Measurements from ENCODE around the gene COPA. TPM values are rescaled to one million over a fixed set of nuclear protein-coding genes. Genes with fewer than 3 reads are reported as not detected.

Gene COPA
- total and polyA plus RNA-seq, 2 experiments from 2014 or later: 141 to 151 TPM

- Histone ChIP-seq H3K9me2 (replicated peaks; ENCODE audit: insufficient read depth) (no peaks in the 10 kb centered on the region), H3K4me3 (no peak within 1 kb of the TSS)
- WGBS (ENCODE audit: low lambda C conversion rate, missing lambda C conversion rate): 86% methylated on average over 11 of the region's 15 CpGs
Observed at GRCh38 chr1:160366731-160367515, 23.9 kb upstream of the COPA start, which contains the start of gene NHLH1. NHLH1 (plus strand) TSS chr1:160367071; CDS start chr1:160370732, 3,661 bp downstream.

GRCh38 chr1:160365325-160365724, 22.3 kb upstream of the COPA start:
- Histone ChIP-seq H3K36me3 (replicated peaks; ENCODE audit: insufficient read depth, low read depth) (no peaks in the 10 kb centered on the region), H3K4me3 (no peak overlapping the region), H3K27me3 (no peaks in the 10 kb centered on the region), H3K9me3 (ENCODE audit: low read depth) (no peaks in the 10 kb centered on the region), H3K4me2 (no peak overlapping the region), H3K4me1 (ENCODE audit: insufficient read depth) (no peaks in the 10 kb centered on the region), H4K20me1 (ENCODE audit: insufficient read depth, poor library complexity, severe bottlenecking) (no peaks in the 10 kb centered on the region), H3K79me2 (no peaks in the 10 kb centered on the region), H3K9me2 (replicated peaks; ENCODE audit: insufficient read depth) (no peaks in the 10 kb centered on the region), H2AFZ (no peak overlapping the region), H3K27ac (no peak overlapping the region)
- WGBS (ENCODE audit: low lambda C conversion rate, missing lambda C conversion rate): 100% methylated on average over 1 of the region's 1 CpG
- TF ChIP-seq EZH2phosphoT487 (IDR thresholded peaks at IDR 0.05; ENCODE audit: low read depth, severe bottlenecking, unreplicated experiment): no peak
- TF ChIP-seq CTCF (IDR thresholded peaks at IDR 0.05; ENCODE audit: poor library complexity): no peak
- no peak for TF ChIP-seq EZH2 (IDR thresholded peaks at IDR 0.05; ENCODE audit: borderline replicate concordance)
- DNase-seq (ENCODE audit: low spot score): no peak

More at GRCh38 chr1:160366731-160367515, 23.9 kb upstream of the COPA start, which contains the start of gene NHLH1:
- Histone ChIP-seq H3K27ac (no peak within 1 kb of the TSS), H3K36me3 (replicated peaks; ENCODE audit: insufficient read depth, low read depth) (no peaks in the 10 kb centered on the region), H3K4me1 (ENCODE audit: insufficient read depth) (no peaks in the 10 kb centered on the region), H3K27me3 (no peaks in the 10 kb centered on the region), H3K9me3 (ENCODE audit: low read depth) (no peaks in the 10 kb centered on the region), H3K79me2 (no peaks in the 10 kb centered on the region), H2AFZ (no peak within 1 kb of the TSS), H4K20me1 (ENCODE audit: insufficient read depth, poor library complexity, severe bottlenecking) (no peaks in the 10 kb centered on the region), H3K4me2 (no peak within 1 kb of the TSS)
- no peak for TF ChIP-seq EZH2phosphoT487 (IDR thresholded peaks at IDR 0.05; ENCODE audit: low read depth, severe bottlenecking, unreplicated experiment)
- no peak for TF ChIP-seq CTCF (IDR thresholded peaks at IDR 0.05; ENCODE audit: poor library complexity)
- no peak for TF ChIP-seq EZH2 (IDR thresholded peaks at IDR 0.05; ENCODE audit: borderline replicate concordance)
- DNase-seq (ENCODE audit: low spot score): no peak

- H3K27me3 ChIP-seq: no peaks in the 10 kb centered on the region
- H3K4me3 ChIP-seq: no peak overlapping the region
- WGBS (ENCODE audit: low lambda C conversion rate, missing lambda C conversion rate): 84% methylated on average over 12 of the region's 12 CpGs
- H3K79me2 ChIP-seq: no peaks in the 10 kb centered on the region
- H3K36me3 ChIP-seq (replicated peaks; ENCODE audit: insufficient read depth, low read depth): no peaks in the 10 kb centered on the region
- no peak for DNase-seq (ENCODE audit: low spot score)
- H3K9me2 ChIP-seq (replicated peaks; ENCODE audit: insufficient read depth): no peaks in the 10 kb centered on the region
- H3K4me2 ChIP-seq: no peak overlapping the region
- no peak overlapping the region for H2AFZ ChIP-seq
- TF ChIP-seq CTCF (IDR thresholded peaks at IDR 0.05; ENCODE audit: poor library complexity) (no peak), EZH2phosphoT487 (IDR thresholded peaks at IDR 0.05; ENCODE audit: low read depth, severe bottlenecking, unreplicated experiment) (no peak), EZH2 (IDR thresholded peaks at IDR 0.05; ENCODE audit: borderline replicate concordance) (no peak)
- no peaks in the 10 kb centered on the region for H4K20me1 ChIP-seq (ENCODE audit: insufficient read depth, poor library complexity, severe bottlenecking)
- H3K4me1 ChIP-seq (ENCODE audit: insufficient read depth): no peaks in the 10 kb centered on the region
- no peak overlapping the region for H3K27ac ChIP-seq
- H3K9me3 ChIP-seq (ENCODE audit: low read depth): no peaks in the 10 kb centered on the region
Observed at GRCh38 chr1:160363951-160364735, 21.1 kb upstream of the COPA start.

All from hepatocyte (in vitro differentiated cells).